ELR (cell line): ENCODE data around the gene AGXT2.

Experiments used
- DNase-seq: peaks from one replicate; pipeline ENCODE4 v3.0.0-alpha.2; 2015; ENCODE audit warnings: low read depth

AGXT2 gene

GRCh38 chr5:35047785-35048404 is at the start of gene AGXT2:
Gene AGXT2 (minus strand): TSS chr5:35047949. CDS start chr5:35047892, 57 bp downstream.
- DNase-seq: no peak

- no peak for DNase-seq
Measured at GRCh38 chr5:35096932-35097331, 49.2 kb upstream of the AGXT2 start.

- DNase-seq: no peak
Measured at GRCh38 chr5:35096216-35096615, 48.5 kb upstream of the AGXT2 start.

GRCh38 chr5:35095366-35095765 is 47.6 kb upstream of the AGXT2 start:
- DNase-seq: no peak

- no peak for DNase-seq
Measured at GRCh38 chr5:35094948-35095347, 47.2 kb upstream of the AGXT2 start.

GRCh38 chr5:35092703-35093102 is 45.0 kb upstream of the AGXT2 start:
- no peak for DNase-seq

- DNase-seq: no peak
Measured at GRCh38 chr5:35091704-35092103, 44.0 kb upstream of the AGXT2 start.

GRCh38 chr5:35089334-35090314 is 41.9 kb upstream of the AGXT2 start:
- DNase-seq: peak; percentile 81

GRCh38 chr5:35087991-35088390 is 40.2 kb upstream of the AGXT2 start:
- DNase-seq: peak; percentile 39

GRCh38 chr5:35083150-35083549 is 35.4 kb upstream of the AGXT2 start:
- DNase-seq: no peak

- DNase-seq: no peak
Measured at GRCh38 chr5:35082530-35082929, 34.8 kb upstream of the AGXT2 start.

GRCh38 chr5:35081134-35081533 is 33.4 kb upstream of the AGXT2 start:
- no peak for DNase-seq

GRCh38 chr5:35073160-35073559 is 25.4 kb upstream of the AGXT2 start:
- no peak for DNase-seq

GRCh38 chr5:35069188-35069587 is 21.4 kb upstream of the AGXT2 start:
- no peak for DNase-seq

- DNase-seq: peak; percentile 32
Measured at GRCh38 chr5:35067985-35068384, 20.2 kb upstream of the AGXT2 start.

GRCh38 chr5:35066260-35066795 is 18.6 kb upstream of the AGXT2 start:
- no peak for DNase-seq

GRCh38 chr5:35063414-35063813 is 15.7 kb upstream of the AGXT2 start:
- no peak for DNase-seq

- peak; percentile 11 for DNase-seq
Measured at GRCh38 chr5:35061211-35061770, 13.5 kb upstream of the AGXT2 start.

- DNase-seq: no peak
Measured at GRCh38 chr5:35060236-35060635, 12.5 kb upstream of the AGXT2 start.

- no peak for DNase-seq
Measured at GRCh38 chr5:35059251-35059650, 11.5 kb upstream of the AGXT2 start.

- no peak for DNase-seq
Measured at GRCh38 chr5:35058374-35058788, 10.6 kb upstream of the AGXT2 start.

- DNase-seq: no peak
Measured at GRCh38 chr5:35056686-35057085, 8.9 kb upstream of the AGXT2 start.

GRCh38 chr5:35052838-35053237 is 5.1 kb upstream of the AGXT2 start:
- no peak for DNase-seq
